ENCODE measurements around the gene ATP8B3.
"Not testable (repeated sequence)": the region's sequence is repeated elsewhere in the genome, so short reads cannot be mapped to it uniquely, and the experiment has no call there.

GRCh38 chr19:1760786-1761527 lies 51.1 kb downstream of the ATP8B3 start:
- not testable (repeated sequence) for TF ChIP-seq ARNT (IDR thresholded peaks at IDR 0.05); MTA3 (IDR thresholded peaks at IDR 0.05; ENCODE audit: borderline replicate concordance); HMG20B (CRISPR knock-in tag; IDR thresholded peaks at IDR 0.05); RFX1 (IDR thresholded peaks at IDR 0.05); SPI1 (IDR thresholded peaks at IDR 0.05; ENCODE audit: borderline replicate concordance, low read depth, low read length); ZC3H8 (IDR thresholded peaks at IDR 0.05); HNRNPH1 (optimal IDR thresholded peaks at IDR 0.05; ENCODE audit: low read depth, low read length)
- TF ChIP-seq, protein P1, sequence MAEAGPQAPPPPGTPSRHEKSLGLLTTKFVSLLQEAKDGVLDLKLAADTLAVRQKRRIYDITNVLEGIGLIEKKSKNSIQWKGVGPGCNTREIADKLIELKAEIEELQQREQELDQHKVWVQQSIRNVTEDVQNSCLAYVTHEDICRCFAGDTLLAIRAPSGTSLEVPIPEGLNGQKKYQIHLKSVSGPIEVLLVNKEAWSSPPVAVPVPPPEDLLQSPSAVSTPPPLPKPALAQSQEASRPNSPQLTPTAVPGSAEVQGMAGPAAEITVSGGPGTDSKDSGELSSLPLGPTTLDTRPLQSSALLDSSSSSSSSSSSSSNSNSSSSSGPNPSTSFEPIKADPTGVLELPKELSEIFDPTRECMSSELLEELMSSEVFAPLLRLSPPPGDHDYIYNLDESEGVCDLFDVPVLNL (CRISPR knock-in tag; IDR thresholded peaks at IDR 0.05; ENCODE audit: low read depth): not testable (repeated sequence)
